PC-9 (cell line): Measurements from ENCODE around the gene BET1. TPM values are rescaled to one million over a fixed set of nuclear protein-coding genes. Genes with fewer than 3 reads are reported as not detected.

ENCODE experiments used
- BruUV-seq: library from RNA; stranded (reverse); fragments of 400-500 nt; replicated peaks from 2 replicates; lab custom pipeline; 2021; lab: Mats Ljungman, UMichigan
- CTCF ChIA-PET: fragments of 300-600 bp; sonication (Branson Sonifier 250); formaldehyde crosslinking; loops from one replicate; lab custom pipeline; 2022; ENCODE audit warnings: antibody characterized with exemption; lab: Charles Lee
- POLR2A ChIA-PET: fragments of 300-600 bp; sonication (Branson Sonifier 250); formaldehyde crosslinking; loops from one replicate; lab custom pipeline; 2022; ENCODE audit warnings: antibody characterized with exemption; ENCODE audit not compliant: unreplicated experiment; lab: Charles Lee
- DNase-seq, 2 experiments: peaks; one replicate each; pipeline versions ENCODE4 v3.0.0 to v3.0.0-alpha.2; 2015 to 2022; ENCODE audit warnings: mixed read lengths in 1 of 2
- H2AFZ ChIP-seq: fragments of 200-600 bp; sonication (generic); 2 replicates; pipeline ENCODE4 v1.8.1; 2017; ENCODE audit warnings: antibody characterized with exemption
- H3F3A ChIP-seq: fragments of 200-600 bp; sonication (generic); 2 replicates; pipeline ENCODE4 v1.8.1; 2017; ENCODE audit warnings: antibody characterized with exemption, mild to moderate bottlenecking, low read depth; ENCODE audit not compliant: insufficient read depth
- H3K27ac ChIP-seq: fragments of 200-600 bp; sonication (generic); 2 replicates; pipeline ENCODE4 v1.6.1; 2016; ENCODE audit warnings: mixed run types
- H3K27me3 ChIP-seq: fragments of 200-600 bp; sonication (generic); 2 replicates; pipeline ENCODE4 v1.6.1; 2016; ENCODE audit warnings: low read depth, mixed run types; ENCODE audit not compliant: insufficient read depth
- H3K36me3 ChIP-seq: fragments of 200-600 bp; sonication (generic); 2 replicates; pipeline ENCODE4 v1.6.1; 2016; ENCODE audit warnings: low read depth, mixed run types
- H3K4me1 ChIP-seq: fragments of 200-600 bp; sonication (generic); replicated peaks from 2 replicates; pipeline ENCODE4 v1.6.1; 2016; ENCODE audit warnings: mixed run types; ENCODE audit not compliant: insufficient read depth
- H3K4me2 ChIP-seq: fragments of 200-600 bp; sonication (generic); 2 replicates; pipeline ENCODE4 v1.6.1; 2017; ENCODE audit warnings: mixed run types
- H3K4me3 ChIP-seq: fragments of 200-600 bp; sonication (generic); 2 replicates; pipeline ENCODE4 v1.6.1; 2016; ENCODE audit warnings: mixed run types
- H3K79me2 ChIP-seq: fragments of 200-600 bp; sonication (generic); 2 replicates; pipeline ENCODE4 v1.6.1; 2017; ENCODE audit warnings: low read depth, mixed run types
- H3K9me2 ChIP-seq: fragments of 200-600 bp; sonication (generic); 2 replicates; pipeline ENCODE4 v1.8.1; 2017; ENCODE audit warnings: mild to moderate bottlenecking; ENCODE audit not compliant: insufficient read depth
- H3K9me3 ChIP-seq: fragments of 200-600 bp; sonication (generic); 2 replicates; pipeline ENCODE4 v1.8.1; 2016; ENCODE audit warnings: low read depth; ENCODE audit not compliant: insufficient read depth
- H4K20me1 ChIP-seq: fragments of 200-600 bp; sonication (generic); 2 replicates; pipeline ENCODE4 v1.8.1; 2017; ENCODE audit not compliant: insufficient read depth
- CTCF ChIP-seq: fragments of 200-600 bp; sonication (generic); conservative IDR thresholded peaks from 2 replicates; pipeline ENCODE4 v1.6.1; 2017; ENCODE audit warnings: mixed run types, antibody characterized with exemption, mild to moderate bottlenecking, moderate library complexity
- EZH2 ChIP-seq: fragments of 200-600 bp; sonication (generic); IDR thresholded peaks from 2 replicates; pipeline ENCODE4 v1.8.0; 2017; ENCODE audit warnings: antibody characterized with exemption, low read depth
- intact Hi-C: fragments of 100-400 bp; cut with micrococcal nuclease; formaldehyde crosslinking; loops from one replicate; pipeline ENCODE4 v1.10.0; 2022; ENCODE audit not compliant: unreplicated experiment
- total RNA-seq: library from RNA; stranded (reverse); gene quantifications from 2 replicates; pipeline ENCODE4 v1.2.3, GENCODE V29; 2021

Gene BET1
- total RNA-seq, 1 experiment from 2014 or later, result 43.0 TPM

- no TSS peak for BruUV-seq
Observed at GRCh38 chr7:93973134-93973533, 31.0 kb downstream of the BET1 start.

GRCh38 chr7:93972029-93972725 is 32.0 kb downstream of the BET1 start:
- Histone ChIP-seq H2AFZ (no peak overlapping the region), H3K4me1 (no peaks in the 10 kb centered on the region), H3K27me3 (no peaks in the 10 kb centered on the region), H3K4me2 (no peak overlapping the region), H3F3A (no peaks in the 10 kb centered on the region), H3K36me3 (no peaks in the 10 kb centered on the region), H3K27ac (no peak overlapping the region), H3K79me2 (no peaks in the 10 kb centered on the region), H3K9me3 (no peaks in the 10 kb centered on the region), H4K20me1 (no peaks in the 10 kb centered on the region), H3K9me2 (no peaks in the 10 kb centered on the region), H3K4me3 (no peak overlapping the region)
- BruUV-seq, result no TSS peak
- CTCF ChIA-PET, result interaction anchor here (0.6 kb wide), 1 partner anchor 15 kb away, joined by 3 read pairs; no protein-coding TSS in a partner anchor
- POLR2A ChIA-PET, result no interaction called here
- no peak for DNase-seq
- intact Hi-C loops, result no loop called here
- no peak for TF ChIP-seq EZH2
- no peak for TF ChIP-seq CTCF

More at GRCh38 chr7:93973134-93973533, 31.0 kb downstream of the BET1 start:
- Histone ChIP-seq H3K79me2 (no peaks in the 10 kb centered on the region), H3K4me2 (no peak overlapping the region), H3K36me3 (no peaks in the 10 kb centered on the region), H3K27me3 (no peaks in the 10 kb centered on the region), H3K9me2 (no peaks in the 10 kb centered on the region), H3K9me3 (no peaks in the 10 kb centered on the region), H4K20me1 (no peaks in the 10 kb centered on the region), H2AFZ (no peak overlapping the region), H3F3A (no peaks in the 10 kb centered on the region), H3K27ac (no peak overlapping the region), H3K4me1 (no peaks in the 10 kb centered on the region), H3K4me3 (no peak overlapping the region)
- no peak for TF ChIP-seq EZH2
- no peak for TF ChIP-seq CTCF
- ChIA-PET POLR2A (interaction anchor here (0.7 kb wide), 1 partner anchor 8 kb away, joined by 5 read pairs; no protein-coding TSS in a partner anchor), CTCF (no interaction called here)
- no peak for DNase-seq
- intact Hi-C loops, result no loop called here

GRCh38 chr7:93968911-93969620 is 35.1 kb downstream of the BET1 start:
- H3K79me2 ChIP-seq, result no peaks in the 10 kb centered on the region
- no peaks in the 10 kb centered on the region for H4K20me1 ChIP-seq
- no TSS peak for BruUV-seq
- no peaks in the 10 kb centered on the region for H3K9me3 ChIP-seq
- no peak overlapping the region for H3K27ac ChIP-seq
- no peak for DNase-seq
- no peak overlapping the region for H3K4me3 ChIP-seq
- H3K9me2 ChIP-seq, result no peaks in the 10 kb centered on the region
- intact Hi-C loops, result no loop called here
- CTCF ChIA-PET, result no interaction called here
- no peaks in the 10 kb centered on the region for H3K4me1 ChIP-seq
- POLR2A ChIA-PET, result no interaction called here
- H3K27me3 ChIP-seq, result no peaks in the 10 kb centered on the region
- H2AFZ ChIP-seq, result no peak overlapping the region
- no peaks in the 10 kb centered on the region for H3F3A ChIP-seq
- no peak overlapping the region for H3K4me2 ChIP-seq
- no peaks in the 10 kb centered on the region for H3K36me3 ChIP-seq
- no peak for TF ChIP-seq EZH2
- TF ChIP-seq CTCF, result no peak
